ENCODE measurements around the gene TMEM145. TPM values are rescaled to one million over a fixed set of nuclear protein-coding genes. Genes with fewer than 3 reads are reported as not detected.
A peak's percentile ranks its signal among the peaks of the same experiment; 100 is the strongest.

The TMEM145 gene
- total RNA-seq, 6 experiments from 2014 or later, result 0.10 to 0.16 (median 0.12) TPM; not detected in 3

DNA sequence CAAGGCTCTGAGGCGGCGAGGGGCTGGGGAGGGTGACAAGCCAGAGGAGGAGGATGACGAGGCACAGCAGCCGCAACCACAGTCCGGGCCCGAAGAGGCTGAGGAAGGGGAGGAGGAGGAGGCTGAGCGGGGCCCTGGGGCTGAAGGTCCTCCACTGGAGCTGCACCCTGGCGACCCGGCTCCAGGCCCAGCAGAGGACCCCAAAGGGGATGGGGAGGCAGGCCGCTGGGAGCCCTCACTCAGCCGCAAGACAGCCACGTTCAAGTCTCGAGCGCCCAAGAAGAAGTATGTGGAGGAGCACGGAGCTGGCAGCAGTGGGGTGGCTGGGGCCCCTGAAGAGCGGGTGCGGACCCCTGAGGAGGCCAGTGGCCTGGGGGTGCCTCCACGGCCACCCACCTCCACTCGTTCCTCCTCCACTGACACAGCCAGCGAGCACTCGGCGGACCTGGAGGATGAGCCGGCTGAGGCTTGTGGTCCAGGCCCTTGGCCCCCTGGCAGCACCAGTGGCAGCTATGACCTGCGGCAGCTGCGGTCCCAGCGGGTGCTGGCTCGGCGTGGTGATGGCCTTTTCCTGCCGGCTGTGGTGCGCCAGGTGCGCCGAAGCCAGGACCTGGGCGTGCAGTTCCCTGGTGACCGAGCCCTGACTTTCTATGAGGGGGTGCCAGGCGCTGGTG, 41.1 kb upstream of the TMEM145 start:
- Histone ChIP-seq H3K27ac (peak overlapping the region in 2 of 3 donors; percentile 89 to 98), H3K36me3 (peaks cover 0 to 25% (median 8%) of the 10 kb centered on the region in 4 donors), H3K4me3 (no peak overlapping the region), H3K27me3 (no peaks in the 10 kb centered on the region), H3K9me3 (no peaks in the 10 kb centered on the region), H3K4me1 (peaks cover 0 to 16% (median 4%) of the 10 kb centered on the region in 4 donors)
- DNase-seq, result peak in 2 of 3 donors; percentile 34 to 59
- no peak for ATAC-seq
- TF ChIP-seq POLR2A (IDR thresholded peaks at IDR 0.05), result no peak
- TF ChIP-seq, protein P1, sequence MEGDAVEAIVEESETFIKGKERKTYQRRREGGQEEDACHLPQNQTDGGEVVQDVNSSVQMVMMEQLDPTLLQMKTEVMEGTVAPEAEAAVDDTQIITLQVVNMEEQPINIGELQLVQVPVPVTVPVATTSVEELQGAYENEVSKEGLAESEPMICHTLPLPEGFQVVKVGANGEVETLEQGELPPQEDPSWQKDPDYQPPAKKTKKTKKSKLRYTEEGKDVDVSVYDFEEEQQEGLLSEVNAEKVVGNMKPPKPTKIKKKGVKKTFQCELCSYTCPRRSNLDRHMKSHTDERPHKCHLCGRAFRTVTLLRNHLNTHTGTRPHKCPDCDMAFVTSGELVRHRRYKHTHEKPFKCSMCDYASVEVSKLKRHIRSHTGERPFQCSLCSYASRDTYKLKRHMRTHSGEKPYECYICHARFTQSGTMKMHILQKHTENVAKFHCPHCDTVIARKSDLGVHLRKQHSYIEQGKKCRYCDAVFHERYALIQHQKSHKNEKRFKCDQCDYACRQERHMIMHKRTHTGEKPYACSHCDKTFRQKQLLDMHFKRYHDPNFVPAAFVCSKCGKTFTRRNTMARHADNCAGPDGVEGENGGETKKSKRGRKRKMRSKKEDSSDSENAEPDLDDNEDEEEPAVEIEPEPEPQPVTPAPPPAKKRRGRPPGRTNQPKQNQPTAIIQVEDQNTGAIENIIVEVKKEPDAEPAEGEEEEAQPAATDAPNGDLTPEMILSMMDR (IDR thresholded peaks at IDR 0.05), result no peak
- intact Hi-C loops (cut with DNase I), result no loop called here
- WGBS (ENCODE audit: insufficient coverage, low coverage, low lambda C conversion rate, missing lambda C conversion rate), result 83% methylated on average over 8 of the region's 35 CpGs

DNA sequence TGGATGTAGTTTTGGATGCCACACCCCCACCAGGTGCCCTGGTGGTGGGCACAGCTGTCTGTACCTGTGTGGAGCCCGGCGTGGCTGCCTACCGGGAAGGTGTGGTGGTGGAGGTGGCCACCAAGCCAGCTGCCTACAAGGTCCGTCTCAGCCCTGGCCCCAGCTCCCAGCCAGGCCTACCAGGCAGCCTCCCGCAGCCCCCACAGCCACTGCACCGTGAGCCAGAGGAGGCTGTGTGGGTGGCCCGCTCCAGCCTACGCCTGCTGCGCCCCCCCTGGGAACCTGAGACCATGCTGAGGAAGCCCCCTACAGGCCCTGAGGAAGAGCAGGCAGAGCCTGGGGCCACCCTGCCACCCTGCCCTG, 40.6 kb upstream of the TMEM145 start:
- H3K36me3 ChIP-seq, result peaks cover 0 to 25% (median 8%) of the 10 kb centered on the region in 4 donors
- no peaks in the 10 kb centered on the region for H3K9me3 ChIP-seq
- H3K27me3 ChIP-seq, result no peaks in the 10 kb centered on the region
- no peak for ATAC-seq
- H3K4me3 ChIP-seq, result no peak overlapping the region
- no peak for TF ChIP-seq POLR2A (IDR thresholded peaks at IDR 0.05)
- TF ChIP-seq, protein P1 (IDR thresholded peaks at IDR 0.05), result no peak
- peaks cover 0 to 19% (median 5%) of the 10 kb centered on the region in 4 donors for H3K4me1 ChIP-seq
- no peak for DNase-seq
- no peak overlapping the region for H3K27ac ChIP-seq
- whole genome bisulfite sequencing (ENCODE audit: insufficient coverage, low coverage, low lambda C conversion rate, missing lambda C conversion rate), result no CpG with 5 or more reads among the region's 9 CpGs
- intact Hi-C loops (cut with DNase I), result no loop called here

DNA sequence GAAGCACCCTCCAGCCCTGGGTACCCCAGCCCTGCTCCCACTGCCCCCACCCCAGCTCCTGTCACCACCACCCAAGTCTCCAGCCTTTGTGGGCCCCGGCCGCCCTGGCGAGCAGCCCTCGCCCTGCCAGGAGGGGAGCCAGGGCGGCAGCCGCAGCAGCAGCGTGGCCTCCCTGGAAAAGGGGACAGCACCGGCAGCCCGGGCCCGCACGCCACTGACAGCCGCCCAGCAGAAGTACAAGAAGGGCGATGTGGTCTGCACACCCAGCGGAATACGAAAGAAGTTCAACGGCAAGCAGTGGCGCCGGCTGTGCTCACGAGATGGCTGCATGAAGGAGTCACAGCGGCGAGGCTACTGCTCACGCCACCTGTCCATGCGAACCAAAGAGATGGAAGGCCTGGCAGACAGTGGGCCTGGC, 40.1 kb upstream of the TMEM145 start:
- DNase-seq (no peak), ATAC-seq (no peak)
- Histone ChIP-seq H3K36me3 (peaks cover 0 to 25% (median 8%) of the 10 kb centered on the region in 4 donors), H3K9me3 (no peaks in the 10 kb centered on the region), H3K27ac (no peak overlapping the region), H3K4me3 (no peak overlapping the region), H3K4me1 (peaks cover 0 to 24% (median 6%) of the 10 kb centered on the region in 4 donors), H3K27me3 (no peaks in the 10 kb centered on the region)
- WGBS (ENCODE audit: insufficient coverage, low coverage, low lambda C conversion rate, missing lambda C conversion rate), result 93% methylated on average over 3 of the region's 23 CpGs
- no peak for TF ChIP-seq POLR2A (IDR thresholded peaks at IDR 0.05)
- TF ChIP-seq, protein P1 (IDR thresholded peaks at IDR 0.05), result no peak
- intact Hi-C loops (cut with DNase I), result no loop called here

DNA sequence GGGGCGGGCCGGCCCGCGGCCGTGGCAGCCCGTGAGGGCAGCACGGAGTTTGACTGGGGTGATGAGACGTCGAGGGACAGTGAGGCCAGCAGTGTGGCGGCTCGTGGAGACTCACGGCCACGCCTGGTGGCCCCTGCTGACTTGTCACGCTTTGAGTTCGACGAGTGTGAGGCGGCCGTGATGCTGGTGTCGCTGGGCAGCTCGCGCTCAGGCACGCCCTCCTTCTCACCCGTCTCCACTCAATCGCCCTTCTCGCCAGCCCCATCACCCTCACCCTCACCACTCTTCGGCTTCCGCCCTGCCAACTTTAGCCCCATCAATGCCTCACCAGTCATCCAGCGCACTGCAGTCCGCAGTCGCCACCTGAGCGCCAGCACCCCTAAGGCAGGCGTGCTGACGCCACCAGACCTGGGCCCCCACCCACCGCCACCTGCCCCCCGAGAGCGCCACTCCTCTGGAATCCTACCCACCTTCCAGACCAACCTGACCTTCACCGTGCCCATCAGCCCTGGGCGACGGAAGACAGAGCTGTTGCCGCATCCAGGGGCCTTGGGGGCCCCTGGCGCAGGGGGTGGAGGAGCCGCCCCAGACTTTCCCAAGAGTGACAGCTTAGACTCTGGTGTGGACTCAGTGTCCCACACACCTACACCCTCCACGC, 39.6 kb upstream of the TMEM145 start:
- DNase-seq (no peak), ATAC-seq (no peak)
- Histone ChIP-seq H3K4me3 (no peak overlapping the region), H3K9me3 (no peaks in the 10 kb centered on the region), H3K27ac (no peak overlapping the region), H3K4me1 (peaks cover 0 to 28% (median 8%) of the 10 kb centered on the region in 4 donors), H3K27me3 (no peaks in the 10 kb centered on the region), H3K36me3 (peaks cover 0 to 25% (median 8%) of the 10 kb centered on the region in 4 donors)
- intact Hi-C loops (cut with DNase I), result no loop called here
- no peak for TF ChIP-seq POLR2A (IDR thresholded peaks at IDR 0.05)
- TF ChIP-seq, protein P1 (IDR thresholded peaks at IDR 0.05), result no peak
- WGBS (ENCODE audit: insufficient coverage, low coverage, low lambda C conversion rate, missing lambda C conversion rate), result 94% methylated on average over 16 of the region's 43 CpGs
